Skin epidermis (tissue), 12 donors: ENCODE data around the gene KCNN3.

Experiments used
- H3K27ac ChIP-seq, 21 experiments: fragments of 200-600 bp; sonication (generic) in 11 of 21; one replicate each; pipeline ENCODE4 v1.5.0; 2020; ENCODE audit warnings: mild to moderate bottlenecking in 3 of 21, inconsistent platforms in 2 of 21, moderate library complexity in 2 of 21
- H3K4me3 ChIP-seq, 7 experiments: fragments of 200-600 bp; sonication (generic) in 2 of 7; one replicate each; pipeline ENCODE4 v1.5.0; 2020; ENCODE audit warnings: inconsistent platforms in 2 of 7, mild to moderate bottlenecking in 2 of 7, moderate library complexity in 1 of 7

KCNN3 gene

GRCh38 chr1:154720328-154721297 is 149.5 kb downstream of the KCNN3 start:
- Histone ChIP-seq H3K27ac (peak overlapping the region in 2 of 21 experiments; percentile 21 to 23), H3K4me3 (no peak overlapping the region)

DNA sequence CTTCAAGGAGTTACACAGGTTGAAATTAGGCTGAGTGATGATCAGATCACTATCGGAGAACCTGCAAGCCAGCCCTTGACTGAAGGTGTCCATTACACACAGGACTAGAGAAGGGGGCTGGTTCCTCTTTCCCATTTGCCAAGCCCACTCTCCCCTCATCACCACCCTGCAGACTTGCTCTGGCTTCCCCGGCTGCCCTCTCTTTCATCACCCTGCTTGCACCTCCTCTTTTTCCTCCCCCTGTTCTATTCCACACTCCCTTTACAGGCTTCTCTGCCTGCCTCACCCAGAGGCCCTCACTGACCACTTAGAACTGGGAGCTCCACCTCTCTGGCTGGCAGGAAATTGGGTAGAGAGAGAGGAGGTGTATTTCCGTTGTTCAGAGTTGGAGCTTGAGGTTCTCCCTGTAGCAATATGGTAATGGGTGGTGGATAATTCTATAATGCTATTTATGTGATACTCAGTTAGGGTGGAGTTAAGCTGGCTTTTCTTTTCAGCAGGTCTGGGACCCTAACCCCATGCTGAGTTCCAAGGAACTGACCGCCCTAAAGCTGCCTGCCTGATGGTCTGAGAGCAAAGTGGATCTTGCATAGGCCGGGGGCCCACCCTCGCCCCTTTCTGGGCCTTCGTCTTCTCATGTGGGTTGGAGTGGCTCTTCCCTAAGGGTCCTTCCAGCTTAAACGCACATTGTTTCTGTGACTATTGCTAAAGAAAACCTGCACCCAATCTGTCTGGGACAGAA is 150.3 kb downstream of the KCNN3 start:
- Histone ChIP-seq H3K27ac (no peak overlapping the region), H3K4me3 (no peak overlapping the region)

DNA sequence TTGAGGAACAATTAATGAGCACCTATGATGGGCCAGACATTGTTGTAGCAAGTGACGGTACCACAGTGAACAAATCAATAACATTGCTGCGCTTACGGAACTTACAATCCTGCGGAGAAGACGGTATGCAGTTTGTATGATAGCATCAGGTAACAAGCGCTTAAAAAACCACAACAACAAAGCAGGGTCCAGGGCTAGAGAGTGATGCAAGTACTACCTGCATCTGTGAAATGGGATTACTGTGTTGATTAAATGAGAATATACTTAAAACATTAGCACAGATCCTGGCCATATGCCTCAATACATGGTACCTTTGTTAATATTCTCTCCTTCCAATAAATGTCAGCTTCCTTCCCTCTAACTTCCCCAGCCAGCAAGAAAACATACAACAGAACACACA is 151.5 kb downstream of the KCNN3 start:
- no peak overlapping the region for H3K4me3 ChIP-seq
- no peak overlapping the region for H3K27ac ChIP-seq

GRCh38 chr1:154717528-154717924 is 152.6 kb downstream of the KCNN3 start:
- Histone ChIP-seq H3K27ac (peak overlapping the region in 2 of 21 experiments; percentile 58 to 69), H3K4me3 (no peak overlapping the region)

DNA sequence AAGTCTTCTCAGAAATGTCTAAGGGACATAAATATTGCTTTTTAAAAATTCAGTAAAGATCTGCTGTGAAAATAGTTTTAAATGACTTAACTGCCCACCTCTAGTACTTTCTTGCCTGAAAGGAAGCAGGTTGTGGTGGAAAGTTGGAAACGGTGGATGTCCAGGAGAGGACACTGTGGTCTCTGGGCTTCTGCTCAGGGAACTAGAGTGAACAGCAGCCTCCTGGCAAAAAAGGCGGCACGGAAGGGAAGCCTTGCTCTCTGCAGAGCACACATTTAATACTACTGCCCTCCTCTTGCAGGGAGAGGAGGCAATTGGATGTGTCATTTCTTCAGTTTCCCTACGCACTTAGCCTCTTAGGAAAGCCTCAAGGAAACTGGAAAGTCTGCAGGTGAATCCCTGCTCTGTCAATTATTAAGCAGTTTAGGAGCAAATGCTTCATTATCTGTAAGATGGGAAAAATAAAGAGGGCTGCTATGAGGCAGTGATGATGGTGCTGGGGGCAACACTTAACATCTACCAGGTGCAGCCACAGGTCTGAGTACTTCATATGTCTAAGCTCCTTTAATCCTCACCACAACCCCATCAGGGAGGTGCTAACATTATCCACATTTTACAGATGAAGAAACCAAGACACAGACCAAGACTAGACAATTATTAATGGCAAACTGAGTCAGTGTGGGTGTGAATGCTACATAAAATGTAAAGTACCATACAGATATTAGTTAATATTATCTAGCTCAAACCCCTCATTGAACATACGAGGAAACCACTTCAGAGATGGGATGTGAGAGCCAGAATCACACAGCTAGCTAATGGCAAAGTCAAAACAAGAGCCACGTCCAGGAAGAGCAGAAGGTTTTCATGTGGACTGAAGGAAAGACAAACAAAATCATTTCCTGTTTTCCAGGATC is 153.2 kb downstream of the KCNN3 start:
- H3K27ac ChIP-seq, result peak overlapping the region in 3 of 21 experiments; percentile 26 to 69 (median 67)
- H3K4me3 ChIP-seq, result no peak overlapping the region

DNA sequence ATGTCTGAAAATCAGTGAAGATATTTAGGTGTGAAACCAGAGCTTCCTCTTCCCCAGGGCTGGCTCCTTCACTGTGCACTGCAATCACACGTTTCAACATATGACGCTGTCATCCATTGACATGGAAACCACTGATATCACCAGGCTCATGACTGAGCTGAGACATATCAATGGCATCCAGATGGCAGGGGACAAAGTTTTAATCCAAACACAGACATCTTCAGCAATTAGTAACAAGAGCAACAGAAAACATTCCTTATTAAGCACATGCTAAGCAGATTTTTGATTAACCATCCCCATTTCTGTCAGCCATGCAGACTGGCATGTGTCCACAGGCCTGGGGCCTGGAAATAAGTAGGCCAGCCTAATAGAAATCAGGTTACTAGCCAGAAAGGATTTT is 154.1 kb downstream of the KCNN3 start:
- Histone ChIP-seq H3K27ac (peak overlapping the region in 4 of 21 experiments; percentile 26 to 69 (median 56)), H3K4me3 (no peak overlapping the region)

GRCh38 chr1:154715385-154715784 is 154.7 kb downstream of the KCNN3 start:
- H3K27ac ChIP-seq, result peak overlapping the region in 3 of 21 experiments; percentile 18 to 69 (median 46)
- H3K4me3 ChIP-seq, result no peak overlapping the region

GRCh38 chr1:154714638-154715037 is 155.4 kb downstream of the KCNN3 start:
- peak overlapping the region in 1 of 21 experiments; percentile 69 for H3K27ac ChIP-seq
- no peak overlapping the region for H3K4me3 ChIP-seq

DNA sequence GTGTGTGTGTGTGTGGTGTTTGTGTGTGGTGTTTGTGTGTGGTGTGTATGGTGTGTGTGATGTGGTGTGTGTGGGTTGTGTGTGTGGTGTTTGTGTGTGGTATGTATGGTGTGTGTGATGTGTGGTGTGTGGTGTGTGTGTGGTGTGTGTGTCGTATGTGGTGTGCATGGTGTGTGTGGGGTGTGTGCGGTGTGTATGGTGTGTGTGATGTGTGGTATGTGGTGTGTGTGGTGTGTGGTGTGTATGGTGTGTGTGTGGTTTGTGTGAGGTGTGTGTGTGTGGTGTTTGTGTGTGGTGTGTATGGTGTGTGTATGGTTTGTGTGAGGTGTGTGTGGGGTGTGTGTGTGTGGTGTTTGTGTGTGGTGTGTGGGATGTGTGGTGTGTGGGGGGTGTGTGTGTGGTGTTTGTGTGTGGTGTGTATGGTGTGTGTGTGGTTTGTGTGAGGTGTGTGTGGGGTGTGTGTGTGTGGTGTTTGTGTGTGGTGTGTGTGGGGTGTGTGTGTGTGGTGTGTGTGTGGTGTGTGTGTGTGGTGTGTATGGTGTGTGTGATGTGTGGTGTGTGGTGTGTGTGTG is 155.9 kb downstream of the KCNN3 start:
- H3K4me3 ChIP-seq, result no peak overlapping the region
- peak overlapping the region in 1 of 21 experiments; percentile 10 for H3K27ac ChIP-seq

- Histone ChIP-seq H3K4me3 (no peak overlapping the region), H3K27ac (peak overlapping the region in 1 of 21 experiments; percentile 14)
Observed at GRCh38 chr1:154713005-154713404, 157.1 kb downstream of the KCNN3 start.

- H3K27ac ChIP-seq, result no peak overlapping the region
- H3K4me3 ChIP-seq, result no peak overlapping the region
Observed at GRCh38 chr1:154712166-154712810, 157.8 kb downstream of the KCNN3 start.

GRCh38 chr1:154711416-154711815 is 158.7 kb downstream of the KCNN3 start:
- no peak overlapping the region for H3K27ac ChIP-seq
- H3K4me3 ChIP-seq, result no peak overlapping the region

DNA sequence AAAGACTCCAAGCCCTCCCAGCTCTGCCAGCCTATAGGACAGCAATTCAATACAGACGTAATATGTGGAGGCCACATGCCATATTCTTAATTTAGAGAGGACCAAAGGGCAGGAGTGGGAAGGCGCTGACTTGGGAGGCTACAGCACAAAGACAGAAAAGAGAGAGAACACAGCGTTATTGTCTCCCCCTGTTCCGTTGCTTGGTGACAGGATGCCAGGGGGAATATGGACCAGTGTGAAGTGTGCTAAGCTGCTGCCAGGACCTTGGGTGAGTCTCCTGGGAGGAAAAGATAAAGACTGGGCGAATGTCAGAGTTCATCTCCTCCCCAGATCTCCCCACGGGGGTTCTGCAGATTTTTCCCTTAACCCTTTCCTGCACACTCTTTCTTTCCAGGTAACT is 160.0 kb downstream of the KCNN3 start:
- no peak overlapping the region for H3K4me3 ChIP-seq
- no peak overlapping the region for H3K27ac ChIP-seq

GRCh38 chr1:154707901-154708463 is 162.1 kb downstream of the KCNN3 start:
- Histone ChIP-seq H3K4me3 (no peak overlapping the region), H3K27ac (no peak overlapping the region)

DNA sequence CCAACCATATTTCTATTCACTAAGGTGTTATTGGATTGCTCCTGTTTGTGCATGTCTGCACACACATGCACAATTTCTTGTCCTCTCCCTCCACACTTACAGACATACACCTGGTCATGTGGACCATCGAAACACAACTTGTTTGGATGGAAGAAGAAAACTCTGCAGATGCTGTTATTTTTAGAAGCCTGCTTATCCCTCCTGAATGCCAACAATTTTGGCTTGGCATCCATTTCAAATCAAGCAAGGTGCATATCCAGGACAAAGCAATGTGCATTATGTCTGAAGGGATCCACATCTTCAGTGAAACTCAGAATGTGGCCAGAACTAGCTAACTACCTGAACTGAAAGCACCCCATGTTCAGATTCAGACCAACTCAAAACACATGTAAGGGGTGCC is 163.2 kb downstream of the KCNN3 start:
- Histone ChIP-seq H3K4me3 (no peak overlapping the region), H3K27ac (no peak overlapping the region)

DNA sequence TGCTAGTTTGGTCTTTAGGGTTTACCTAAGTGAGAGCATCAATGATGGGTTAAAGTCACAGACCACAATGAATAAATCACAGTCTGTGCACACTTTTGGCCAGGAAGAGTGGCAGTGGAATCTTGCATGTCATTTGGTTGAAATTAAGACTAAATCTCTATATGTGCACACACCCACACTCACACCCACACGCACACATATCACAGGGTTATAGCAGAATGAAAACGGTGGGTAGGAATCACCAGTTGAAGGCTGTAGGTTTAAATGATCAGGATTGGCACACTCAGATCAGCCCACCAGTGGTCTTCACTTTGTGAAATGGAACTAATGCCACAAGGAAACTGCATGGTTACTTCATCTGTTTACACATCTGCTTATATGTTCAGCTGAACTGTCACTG is 164.5 kb downstream of the KCNN3 start:
- Histone ChIP-seq H3K4me3 (no peak overlapping the region), H3K27ac (no peak overlapping the region)

DNA sequence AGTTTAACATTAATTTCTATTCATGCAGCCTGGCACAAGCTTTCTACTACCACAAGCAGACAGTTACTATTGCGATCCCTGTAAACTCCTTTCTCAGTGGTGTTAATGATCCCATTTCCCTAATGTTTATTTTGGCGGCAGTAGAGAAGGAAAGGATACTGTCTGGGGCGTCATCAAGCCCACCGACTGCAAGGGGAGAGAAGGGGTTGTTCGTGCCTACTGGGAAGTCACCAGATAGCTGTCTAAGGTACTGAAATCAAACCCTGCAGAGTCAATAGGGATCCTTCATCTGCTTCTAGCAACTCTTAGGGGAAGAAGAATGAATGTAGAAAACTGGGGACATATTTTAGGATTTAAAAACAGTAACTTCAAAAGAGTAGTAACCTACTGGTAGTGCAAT is 166.9 kb downstream of the KCNN3 start:
- Histone ChIP-seq H3K4me3 (no peak overlapping the region), H3K27ac (no peak overlapping the region)

DNA sequence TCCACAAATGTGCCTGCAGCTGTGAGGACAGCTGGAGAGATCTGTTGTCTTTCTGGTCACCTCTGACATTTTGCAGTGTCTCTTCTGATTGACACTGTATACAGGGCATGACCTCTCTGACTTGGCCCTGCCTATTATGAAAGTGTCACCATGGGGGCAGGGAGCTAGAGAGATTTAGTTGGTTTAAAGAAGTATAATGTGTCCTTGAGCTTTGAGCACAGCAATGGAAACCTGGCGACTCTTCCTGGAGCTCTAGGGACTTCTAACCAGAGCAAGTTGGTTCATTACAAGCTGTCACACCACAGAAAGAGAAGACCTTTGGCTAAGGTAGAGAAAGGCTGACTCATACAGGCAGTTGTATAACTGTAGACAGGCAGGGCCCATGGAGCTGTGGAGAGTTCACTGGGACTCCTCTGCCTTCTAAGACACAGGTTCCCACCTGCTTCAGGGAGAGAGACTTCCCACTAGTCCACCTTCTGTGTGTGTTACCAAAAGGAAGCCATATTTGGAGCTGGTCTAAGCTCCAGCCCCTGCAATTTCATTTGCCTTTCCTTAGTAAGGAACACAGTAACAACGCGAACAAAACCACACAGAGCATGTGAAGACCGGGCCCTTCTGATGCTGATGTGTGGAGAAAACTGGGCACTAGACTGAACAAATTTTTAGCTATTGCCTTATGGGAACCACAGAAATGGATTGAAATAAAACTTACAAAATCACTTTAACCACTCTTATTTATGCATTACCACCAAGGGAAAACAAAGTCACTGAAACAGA is 171.6 kb downstream of the KCNN3 start:
- no peak overlapping the region for H3K27ac ChIP-seq
- no peak overlapping the region for H3K4me3 ChIP-seq
